WTC11 (cell line): ENCODE data around the gene TIMM17B. TPM values are rescaled to one million over a fixed set of nuclear protein-coding genes. Genes with fewer than 3 reads are reported as not detected.

Experiments used
- AFF4 ChIP-seq: sonication (generic); formaldehyde crosslinking; IDR thresholded peaks from 2 replicates; pipeline ENCODE4 v1.8.1; 2023; ENCODE audit warnings: mild to moderate bottlenecking, missing genetic modification reagents, borderline replicate concordance
- ATF1 ChIP-seq: sonication (generic); formaldehyde crosslinking; IDR thresholded peaks from 2 replicates; pipeline ENCODE4 v1.8.1; 2023; ENCODE audit warnings: mild to moderate bottlenecking, moderate library complexity, missing genetic modification reagents
- ATF2 ChIP-seq: sonication (generic); formaldehyde crosslinking; IDR thresholded peaks from 2 replicates; pipeline ENCODE4 v1.8.1; 2022; ENCODE audit warnings: low read depth, missing genetic modification reagents, borderline replicate concordance
- ATF3 ChIP-seq: sonication (generic); formaldehyde crosslinking; conservative IDR thresholded peaks from 2 replicates; pipeline ENCODE4 v1.8.1; 2022; ENCODE audit warnings: mild to moderate bottlenecking, missing genetic modification reagents
- ATF6 ChIP-seq: sonication (generic); formaldehyde crosslinking; IDR thresholded peaks from 2 replicates; pipeline ENCODE4 v1.8.1; 2023; ENCODE audit warnings: mild to moderate bottlenecking, missing genetic modification reagents
- CDX4 ChIP-seq: fragments of 250-450 bp; sonication (Bioruptor Pico); IDR thresholded peaks from 2 replicates; pipeline ENCODE4 v1.9.0; 2021; ENCODE audit warnings: moderate library complexity, mild to moderate bottlenecking, inconsistent platforms, borderline replicate concordance
- CREM ChIP-seq: sonication (generic); formaldehyde crosslinking; IDR thresholded peaks from 2 replicates; pipeline ENCODE4 v1.8.1; 2022; ENCODE audit warnings: mild to moderate bottlenecking, missing genetic modification reagents, moderate library complexity
- E2F1 ChIP-seq: sonication (generic); formaldehyde crosslinking; IDR thresholded peaks from 2 replicates; pipeline ENCODE4 v1.8.0; 2022; ENCODE audit warnings: mild to moderate bottlenecking, missing genetic modification reagents
- ELF4 ChIP-seq: sonication (generic); formaldehyde crosslinking; IDR thresholded peaks from 2 replicates; pipeline ENCODE4 v1.8.1; 2022; ENCODE audit warnings: low read depth, mild to moderate bottlenecking, moderate library complexity, missing genetic modification reagents
- ESRRA ChIP-seq: sonication (generic); formaldehyde crosslinking; IDR thresholded peaks from 2 replicates; pipeline ENCODE4 v1.8.1; 2022; ENCODE audit warnings: mild to moderate bottlenecking, missing genetic modification reagents, borderline replicate concordance
- IRF1 ChIP-seq: sonication (generic); formaldehyde crosslinking; IDR thresholded peaks from 2 replicates; pipeline ENCODE4 v1.8.0; 2023; ENCODE audit warnings: missing genetic modification reagents
- JUN ChIP-seq: sonication (generic); formaldehyde crosslinking; IDR thresholded peaks from 2 replicates; pipeline ENCODE4 v1.8.0; 2023; ENCODE audit warnings: mild to moderate bottlenecking, missing genetic modification reagents
- SP1 ChIP-seq: sonication (generic); formaldehyde crosslinking; conservative IDR thresholded peaks from 2 replicates; pipeline ENCODE4 v1.8.1; 2022; ENCODE audit warnings: missing genetic modification reagents
- USF2 ChIP-seq: sonication (generic); formaldehyde crosslinking; IDR thresholded peaks from 2 replicates; pipeline ENCODE4 v1.8.1; 2023; ENCODE audit warnings: mild to moderate bottlenecking, missing genetic modification reagents, moderate library complexity
- ZBTB43 ChIP-seq: sonication (generic); formaldehyde crosslinking; IDR thresholded peaks from 2 replicates; pipeline ENCODE4 v1.8.1; 2023; ENCODE audit warnings: mild to moderate bottlenecking, missing genetic modification reagents
- ZNF121 ChIP-seq: sonication (generic); formaldehyde crosslinking; IDR thresholded peaks from 2 replicates; pipeline ENCODE4 v1.8.0; 2023; ENCODE audit warnings: missing genetic modification reagents
- ZNF138 ChIP-seq: sonication (generic); formaldehyde crosslinking; conservative IDR thresholded peaks from 2 replicates; pipeline ENCODE4 v1.8.1; 2022; ENCODE audit warnings: mild to moderate bottlenecking, moderate library complexity, missing genetic modification reagents
- ZNF263 ChIP-seq: sonication (generic); formaldehyde crosslinking; IDR thresholded peaks from 2 replicates; pipeline ENCODE4 v1.8.1; 2022; ENCODE audit warnings: low read depth, mild to moderate bottlenecking, moderate library complexity, missing genetic modification reagents
- ZNF416 ChIP-seq: fragments of 250-450 bp; sonication (Bioruptor Pico); IDR thresholded peaks from 2 replicates; pipeline ENCODE4 v1.9.0; 2021; ENCODE audit warnings: mild to moderate bottlenecking, inconsistent platforms
- ZNF532 ChIP-seq: fragments of 250-450 bp; sonication (Bioruptor Pico); IDR thresholded peaks from 2 replicates; pipeline ENCODE4 v1.9.0; 2021; ENCODE audit warnings: mild to moderate bottlenecking, borderline replicate concordance
- total RNA-seq: library from RNA; stranded (reverse); gene quantifications from 3 replicates; pipeline ENCODE4 v1.2.3, GENCODE V29; 2021

The TIMM17B gene
- total RNA-seq, 1 experiment from 2014 or later: 99.6 TPM

- TF ChIP-seq E2F1 (CRISPR knock-in tag) (no peak), CREM (CRISPR knock-in tag) (no peak), USF2 (CRISPR knock-in tag) (peak; percentile 65), SP1 (CRISPR knock-in tag) (peak; percentile 60), ZNF121 (CRISPR knock-in tag) (no peak), ZNF263 (CRISPR knock-in tag) (no peak), ATF3 (CRISPR knock-in tag) (no peak), AFF4 (CRISPR knock-in tag) (no peak), ATF1 (CRISPR knock-in tag) (no peak), ZNF138 (no peak), CDX4 (CRISPR knock-in tag) (no peak), ATF2 (no peak), ZNF416 (CRISPR knock-in tag) (no peak), ESRRA (no peak), IRF1 (CRISPR knock-in tag) (no peak), ELF4 (CRISPR knock-in tag) (no peak), JUN (CRISPR knock-in tag) (peak; percentile 28; the same call in 1 of the 2 replicates), ZNF532 (CRISPR knock-in tag) (no peak), ZBTB43 (CRISPR knock-in tag) (no peak), ATF6 (CRISPR knock-in tag) (no peak)
Measured at GRCh38 chrX:48918643-48919340, 21.2 kb upstream of the TIMM17B start, which contains the start of gene PIM2 (continued).
